CD4-positive, alpha-beta T cell (primary cell): Measurements from ENCODE around the gene ISOC2. TPM values are rescaled to one million over a fixed set of nuclear protein-coding genes. Genes with fewer than 3 reads are reported as not detected.

Experiments used
- ATAC-seq: fragments of 200-7000 bp; cut with Tn5 transposase; one replicate; pipeline ENCODE4 v1.10.0; 2022; ENCODE audit warnings: mild to moderate bottlenecking; ENCODE audit not compliant: poor library complexity
- CTCF ChIA-PET: fragments of 350-600 bp; sonication (Branson Sonifier 250); formaldehyde crosslinking; loops from one replicate; lab custom pipeline; 2021; ENCODE audit warnings: antibody characterized with exemption, inconsistent platforms; lab: Charles Lee
- POLR2A ChIA-PET: fragments of 350-600 bp; sonication (Branson Sonifier 250); formaldehyde crosslinking; loops from one replicate; lab custom pipeline; 2021; ENCODE audit warnings: antibody characterized with exemption, inconsistent platforms; lab: Charles Lee
- DNase-seq, 14 experiments: peaks; one replicate each; pipeline ENCODE4 v3.0.0-alpha.2; 2013 to 2020; ENCODE audit warnings: mixed read lengths in 2 of 14
- H3K27ac ChIP-seq, 2 donors: one replicate each; pipeline versions ENCODE4 v1.5.1 to v1.7.0; 2013; ENCODE audit warnings: low read length in 2 of 2, low read depth in 1 of 2, mild to moderate bottlenecking in 1 of 2
- H3K27me3 ChIP-seq, 2 experiments: 1 replicate in 1 of 2; 2 replicates in 1 of 2; pipeline versions ENCODE4 v1.6.1 to v1.7.0; 2013; ENCODE audit warnings: low read length in 2 of 2, control low read depth in 1 of 2, mild to moderate bottlenecking in 1 of 2, moderate library complexity in 1 of 2; ENCODE audit not compliant: insufficient read depth in 2 of 2, control insufficient read depth in 1 of 2
- H3K36me3 ChIP-seq: one replicate; pipeline ENCODE4 v1.6.1; 2013; ENCODE audit warnings: low read length, control low read depth; ENCODE audit not compliant: insufficient read depth
- H3K4me1 ChIP-seq: one replicate; pipeline ENCODE4 v1.6.1; 2013; ENCODE audit warnings: low read length, control low read depth; ENCODE audit not compliant: insufficient read depth
- H3K4me3 ChIP-seq: one replicate; pipeline ENCODE4 v1.5.1; 2013; ENCODE audit warnings: mild to moderate bottlenecking, low read length, moderate library complexity
- H3K9me3 ChIP-seq, 2 experiments: 1 replicate in 1 of 2; 2 replicates in 1 of 2; pipeline versions ENCODE4 v1.6.1 to v1.7.0; 2013; ENCODE audit warnings: low read length in 2 of 2, mild to moderate bottlenecking in 2 of 2, control low read depth in 1 of 2, moderate library complexity in 1 of 2; ENCODE audit not compliant: control insufficient read depth in 1 of 2, insufficient read depth in 1 of 2
- H3K27ac Mint-ChIP-seq: one replicate; pipeline ENCODE4 v1.8.0; 2020; ENCODE audit warnings: mixed read lengths
- H3K27me3 Mint-ChIP-seq: one replicate; pipeline ENCODE4 v1.8.0; 2021; ENCODE audit warnings: mixed read lengths
- H3K36me3 Mint-ChIP-seq: one replicate; pipeline ENCODE4 v1.8.0; 2021; ENCODE audit warnings: low read depth, mixed read lengths
- H3K4me1 Mint-ChIP-seq: one replicate; pipeline ENCODE4 v1.8.0; 2021; ENCODE audit warnings: low read depth, mixed read lengths
- H3K4me3 Mint-ChIP-seq: one replicate; pipeline ENCODE4 v1.8.0; 2020; ENCODE audit warnings: mild to moderate bottlenecking, mixed read lengths
- H3K9me3 Mint-ChIP-seq: one replicate; pipeline ENCODE4 v1.8.0; 2020; ENCODE audit warnings: mixed read lengths
- intact Hi-C, 2 experiments: fragments of 100-400 bp; cut with DNase I in 1 of 2; cut with micrococcal nuclease in 1 of 2; formaldehyde crosslinking; loops; one replicate each; pipeline versions ENCODE4 v1.15.1 to v1.9.0; 2023 to 2025; cut with DNase I, micrococcal nuclease
- total RNA-seq, 174 experiments: library from RNA in 2 of 174; stranded (reverse) in 2 of 174; gene quantifications; one replicate each; pipeline ENCODE4 v1.2.3 and lab custom pipeline; 2021 to 2026
- TF ChIP-seq, protein P1 (sequence below): fragments of 200-600 bp; IDR thresholded peaks from one replicate; pipeline ENCODE4 v1.8.0; 2022; ENCODE audit warnings: antibody characterized with exemption, mild to moderate bottlenecking

ISOC2 gene
- total RNA-seq, 2 experiments from 2014 or later = 1.5 to 2.2 TPM

DNA sequence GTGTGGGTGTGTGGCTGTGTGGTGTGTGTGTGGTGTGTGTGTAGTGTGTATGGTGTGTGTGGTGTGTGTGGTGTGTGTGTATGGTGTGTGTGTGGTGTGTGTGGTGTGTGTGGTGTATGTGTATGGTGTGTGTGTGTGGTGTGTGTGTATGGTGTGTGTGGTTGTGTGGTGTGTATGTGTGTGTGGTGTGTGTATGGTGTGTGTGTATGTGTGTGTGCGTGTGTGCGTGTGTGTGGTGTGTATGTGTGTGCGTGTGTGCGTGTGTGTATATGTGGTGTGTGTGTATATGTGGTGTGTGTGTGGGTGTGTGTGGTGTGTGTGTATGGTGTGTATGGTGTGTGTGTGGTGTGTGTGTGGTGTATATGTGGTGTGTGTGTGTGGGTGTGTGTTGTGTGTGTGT lies 26.4 kb downstream of the ISOC2 start:
- Histone ChIP-seq H3K27ac (no peak overlapping the region), H3K27me3 (peaks cover 59 to 84% of the 10 kb centered on the region in 2 experiments), H3K36me3 (no peaks in the 10 kb centered on the region), H3K9me3 (peaks cover 0 to 37% of the 10 kb centered on the region in 2 experiments), H3K4me1 (no peaks in the 10 kb centered on the region), H3K4me3 (no peak overlapping the region)
- H3K36me3 Mint-ChIP-seq = no peaks in the 10 kb centered on the region
- no peaks in the 10 kb centered on the region for H3K9me3 Mint-ChIP-seq
- H3K27ac Mint-ChIP-seq = no peak overlapping the region
- DNase-seq = no peak
- peaks cover 58% of the 10 kb centered on the region for H3K27me3 Mint-ChIP-seq
- ChIA-PET POLR2A (no interaction called here), CTCF (no interaction called here)
- ATAC-seq = no peak
- H3K4me3 Mint-ChIP-seq = no peak overlapping the region
- intact Hi-C loops = no loop called here
- TF ChIP-seq, protein P1, sequence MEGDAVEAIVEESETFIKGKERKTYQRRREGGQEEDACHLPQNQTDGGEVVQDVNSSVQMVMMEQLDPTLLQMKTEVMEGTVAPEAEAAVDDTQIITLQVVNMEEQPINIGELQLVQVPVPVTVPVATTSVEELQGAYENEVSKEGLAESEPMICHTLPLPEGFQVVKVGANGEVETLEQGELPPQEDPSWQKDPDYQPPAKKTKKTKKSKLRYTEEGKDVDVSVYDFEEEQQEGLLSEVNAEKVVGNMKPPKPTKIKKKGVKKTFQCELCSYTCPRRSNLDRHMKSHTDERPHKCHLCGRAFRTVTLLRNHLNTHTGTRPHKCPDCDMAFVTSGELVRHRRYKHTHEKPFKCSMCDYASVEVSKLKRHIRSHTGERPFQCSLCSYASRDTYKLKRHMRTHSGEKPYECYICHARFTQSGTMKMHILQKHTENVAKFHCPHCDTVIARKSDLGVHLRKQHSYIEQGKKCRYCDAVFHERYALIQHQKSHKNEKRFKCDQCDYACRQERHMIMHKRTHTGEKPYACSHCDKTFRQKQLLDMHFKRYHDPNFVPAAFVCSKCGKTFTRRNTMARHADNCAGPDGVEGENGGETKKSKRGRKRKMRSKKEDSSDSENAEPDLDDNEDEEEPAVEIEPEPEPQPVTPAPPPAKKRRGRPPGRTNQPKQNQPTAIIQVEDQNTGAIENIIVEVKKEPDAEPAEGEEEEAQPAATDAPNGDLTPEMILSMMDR = no peak
- H3K4me1 Mint-ChIP-seq = peaks cover 5% of the 10 kb centered on the region

DNA sequence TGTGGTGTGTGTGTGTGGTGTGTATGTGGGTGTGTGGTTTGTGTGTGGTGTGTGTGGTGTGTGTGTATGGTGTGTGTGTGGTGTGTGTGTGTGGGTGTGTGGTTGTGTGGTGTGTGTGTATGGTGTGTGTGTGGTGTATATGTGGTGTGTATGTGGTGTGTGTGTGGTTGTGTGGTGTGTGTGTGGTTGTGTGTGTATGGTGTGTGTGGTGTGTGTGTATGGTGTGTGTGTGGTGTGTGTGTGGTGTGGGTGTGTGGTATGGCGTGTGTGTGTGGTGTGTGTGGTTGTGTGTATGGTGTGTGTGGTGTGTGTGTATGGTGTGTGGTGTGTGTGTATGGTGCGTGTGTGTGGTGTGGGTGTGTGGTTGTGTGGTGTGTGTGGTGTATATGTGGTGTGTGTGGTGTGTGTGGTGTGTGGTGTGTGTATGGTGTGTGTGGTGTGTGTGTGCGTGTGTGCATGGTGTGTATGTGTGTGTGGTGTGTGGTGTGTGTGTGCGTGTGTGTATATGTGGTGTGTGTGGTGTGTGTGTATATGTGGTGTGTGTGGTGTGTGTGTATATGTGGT lies 27.0 kb downstream of the ISOC2 start:
- Histone ChIP-seq H3K27ac (no peak overlapping the region), H3K4me3 (no peak overlapping the region), H3K9me3 (peaks cover 0 to 38% of the 10 kb centered on the region in 2 experiments), H3K27me3 (peaks cover 60 to 81% of the 10 kb centered on the region in 2 experiments), H3K4me1 (no peaks in the 10 kb centered on the region), H3K36me3 (no peaks in the 10 kb centered on the region)
- no peak for ATAC-seq
- Mint-ChIP-seq H3K36me3 (no peaks in the 10 kb centered on the region), H3K9me3 (no peaks in the 10 kb centered on the region), H3K27me3 (peaks cover 55% of the 10 kb centered on the region), H3K27ac (no peak overlapping the region), H3K4me1 (no peaks in the 10 kb centered on the region), H3K4me3 (no peak overlapping the region)
- TF ChIP-seq, protein P1 = no peak
- intact Hi-C loops = no loop called here
- CTCF ChIA-PET = no interaction called here
- DNase-seq = no peak
- POLR2A ChIA-PET = no interaction called here

DNA sequence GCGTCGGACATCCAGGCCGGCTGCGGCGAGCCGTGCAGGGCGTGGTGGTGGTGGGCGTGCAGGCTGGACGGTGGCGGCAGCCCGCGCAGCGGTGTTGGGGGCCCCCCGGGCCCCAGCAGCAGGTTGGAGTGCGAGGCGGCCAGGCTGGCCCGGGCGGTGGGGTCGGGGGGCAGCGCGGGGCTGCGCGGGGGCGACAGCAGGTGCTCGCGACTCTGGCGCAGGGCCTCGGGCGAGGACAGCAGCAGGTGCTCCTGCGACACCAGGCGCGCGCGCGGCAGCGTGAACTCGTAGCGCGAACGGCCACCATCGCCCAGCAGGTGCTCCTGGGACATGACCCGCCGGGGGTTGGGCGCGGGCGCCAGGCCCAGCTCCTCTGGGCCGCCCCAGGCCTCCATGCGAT lies 28.1 kb downstream of the ISOC2 start:
- no peak for DNase-seq
- no peaks in the 10 kb centered on the region for H3K36me3 Mint-ChIP-seq
- Histone ChIP-seq H3K4me1 (no peaks in the 10 kb centered on the region), H3K27ac (no peak overlapping the region), H3K9me3 (peaks cover 0 to 29% of the 10 kb centered on the region in 2 experiments), H3K4me3 (no peak overlapping the region), H3K27me3 (peaks cover 50 to 77% of the 10 kb centered on the region in 2 experiments), H3K36me3 (no peaks in the 10 kb centered on the region)
- no peak overlapping the region for H3K27ac Mint-ChIP-seq
- no peak overlapping the region for H3K4me3 Mint-ChIP-seq
- H3K27me3 Mint-ChIP-seq = peaks cover 55% of the 10 kb centered on the region
- no peaks in the 10 kb centered on the region for H3K9me3 Mint-ChIP-seq
- POLR2A ChIA-PET = no interaction called here
- intact Hi-C loops = no loop called here
- CTCF ChIA-PET = no interaction called here
- TF ChIP-seq, protein P1 = no peak
- ATAC-seq = no peak
- H3K4me1 Mint-ChIP-seq = no peaks in the 10 kb centered on the region
